A673 (cell line): ENCODE data around the gene FLT3. TPM values are rescaled to one million over a fixed set of nuclear protein-coding genes. Genes with fewer than 3 reads are reported as not detected.

Experiments used
- BruUV-seq: library from RNA; stranded (reverse); fragments of 400-500 nt; replicated peaks from 2 replicates; lab custom pipeline; 2021; lab: Mats Ljungman, UMichigan
- CTCF ChIA-PET: fragments of 300-600 bp; sonication (Branson Sonifier 250); formaldehyde crosslinking; loops from one replicate; lab custom pipeline; 2022; ENCODE audit warnings: antibody characterized with exemption; lab: Charles Lee
- POLR2A ChIA-PET: fragments of 300-600 bp; sonication (Branson Sonifier 250); formaldehyde crosslinking; loops from one replicate; lab custom pipeline; 2022; ENCODE audit warnings: antibody characterized with exemption; ENCODE audit not compliant: low non-redundant PET; lab: Charles Lee
- DNase-seq: peaks from one replicate; pipeline ENCODE4 v3.0.0-alpha.2; 2015; ENCODE audit warnings: low spot score
- H3K27ac ChIP-seq: fragments of 200-600 bp; sonication (generic); 2 replicates; pipeline ENCODE4 v1.5.1; 2016; ENCODE audit warnings: mixed run types, low read depth, mild to moderate bottlenecking, mixed read lengths, antibody characterized with exemption, low read length; ENCODE audit not compliant: poor library complexity, severe bottlenecking
- H3K27me3 ChIP-seq: fragments of 200-600 bp; sonication (generic); replicated peaks from 2 replicates; pipeline ENCODE4 v1.6.1; 2017; ENCODE audit warnings: mixed run types, low read depth, mild to moderate bottlenecking, mixed read lengths, antibody characterized with exemption, low read length; ENCODE audit not compliant: insufficient read depth, poor library complexity
- H3K36me3 ChIP-seq: fragments of 200-600 bp; sonication (generic); 2 replicates; pipeline ENCODE4 v1.6.1; 2016; ENCODE audit warnings: mixed run types, mild to moderate bottlenecking, mixed read lengths, antibody characterized with exemption, low read length; ENCODE audit not compliant: insufficient read depth, poor library complexity, severe bottlenecking
- H3K4me1 ChIP-seq: fragments of 200-600 bp; sonication (generic); 2 replicates; pipeline ENCODE4 v1.6.1; 2017; ENCODE audit warnings: mixed run types, mild to moderate bottlenecking, mixed read lengths, antibody characterized with exemption, low read length; ENCODE audit not compliant: insufficient read depth, poor library complexity, severe bottlenecking
- H3K4me3 ChIP-seq: fragments of 200-600 bp; sonication (generic); 2 replicates; pipeline ENCODE4 v1.5.1; 2016; ENCODE audit warnings: low read depth, mixed run types, mild to moderate bottlenecking, mixed read lengths, low read length; ENCODE audit not compliant: poor library complexity, severe bottlenecking
- H3K9me3 ChIP-seq: fragments of 200-600 bp; sonication (generic); 2 replicates; pipeline ENCODE4 v1.6.1; 2016; ENCODE audit warnings: mixed run types, low read depth, mild to moderate bottlenecking, mixed read lengths, antibody characterized with exemption, low read length; ENCODE audit not compliant: poor library complexity, severe bottlenecking
- CTCF ChIP-seq: fragments of 300-800, 200-600 bp; sonication (generic); conservative IDR thresholded peaks from 2 replicates; pipeline ENCODE4 v1.5.1; 2017; ENCODE audit warnings: low read depth, mild to moderate bottlenecking, antibody characterized with exemption, low read length, moderate library complexity, mixed read lengths
- EZH2 ChIP-seq: fragments of 200-600 bp; sonication (generic); IDR thresholded peaks from 2 replicates; pipeline ENCODE4 v1.6.1; 2017; ENCODE audit warnings: borderline replicate concordance, low read depth, mild to moderate bottlenecking, mixed read lengths, antibody characterized with exemption, low read length; ENCODE audit not compliant: poor library complexity, severe bottlenecking
- intact Hi-C: fragments of 100-400 bp; cut with micrococcal nuclease; formaldehyde crosslinking; loops from one replicate; pipeline ENCODE4 v1.10.0; 2022; ENCODE audit not compliant: unreplicated experiment
- total RNA-seq: library from RNA; stranded (reverse); gene quantifications from 2 replicates; pipeline ENCODE4 v1.2.3, GENCODE V29; 2021

The FLT3 gene
- total RNA-seq, 1 experiment from 2014 or later = 0.15 TPM

DNA sequence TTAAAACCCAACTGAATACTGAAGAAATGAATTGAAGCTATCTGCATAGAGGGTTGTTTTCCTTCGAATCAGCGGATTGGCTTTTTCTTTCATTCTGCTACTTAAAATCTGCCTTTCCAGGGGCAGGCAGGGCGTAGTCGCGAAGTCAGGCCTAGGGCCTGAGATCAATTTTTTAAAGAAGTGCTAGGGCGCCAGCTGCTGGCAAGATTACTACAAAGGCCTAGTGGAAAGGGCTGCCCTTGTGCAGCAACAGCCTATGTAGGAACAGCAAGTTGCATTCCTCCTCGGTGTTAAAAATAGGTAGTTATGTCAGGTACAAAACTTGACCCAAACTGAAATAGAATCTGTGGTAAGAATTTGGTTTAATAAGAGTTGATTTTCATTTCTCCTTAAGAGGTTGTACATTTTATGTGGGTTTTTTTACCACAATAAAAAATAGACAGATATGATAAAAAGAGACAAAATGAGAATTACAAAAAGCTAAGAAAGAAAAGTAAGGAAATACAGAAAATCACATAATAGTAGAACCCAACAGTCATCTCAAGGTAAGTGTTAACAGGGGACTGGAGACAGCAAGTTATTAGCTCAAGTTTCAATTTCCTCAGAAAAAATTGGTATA lies 102.4 kb downstream of the FLT3 start:
- CTCF ChIA-PET = interaction anchor here (1.0 to 1.2 kb wide), 2 partner anchors 14 to 168 kb away, joined by 3 read pairs; no protein-coding TSS in a partner anchor
- POLR2A ChIA-PET = no interaction called here
- H3K27me3 ChIP-seq = no peaks in the 10 kb centered on the region
- no peaks in the 10 kb centered on the region for H3K9me3 ChIP-seq
- DNase-seq = peak; percentile 62
- H3K27ac ChIP-seq = no peak overlapping the region
- BruUV-seq = no TSS peak
- no peak overlapping the region for H3K4me3 ChIP-seq
- no peaks in the 10 kb centered on the region for H3K36me3 ChIP-seq
- no peaks in the 10 kb centered on the region for H3K4me1 ChIP-seq
- intact Hi-C loops = no loop called here
- TF ChIP-seq EZH2 = no peak
- peak; percentile 64 for TF ChIP-seq CTCF

GRCh38 chr13:27991881-27992280 lies 108.5 kb downstream of the FLT3 start:
- POLR2A ChIA-PET = no interaction called here
- Histone ChIP-seq H3K4me1 (no peaks in the 10 kb centered on the region), H3K27ac (no peak overlapping the region), H3K9me3 (no peaks in the 10 kb centered on the region), H3K27me3 (peaks cover 7% of the 10 kb centered on the region), H3K36me3 (no peaks in the 10 kb centered on the region), H3K4me3 (no peak overlapping the region)
- DNase-seq = no peak
- TF ChIP-seq EZH2 (no peak), CTCF (no peak)
- intact Hi-C loops = no loop called here
- CTCF ChIA-PET = no interaction called here
- BruUV-seq = no TSS peak

DNA sequence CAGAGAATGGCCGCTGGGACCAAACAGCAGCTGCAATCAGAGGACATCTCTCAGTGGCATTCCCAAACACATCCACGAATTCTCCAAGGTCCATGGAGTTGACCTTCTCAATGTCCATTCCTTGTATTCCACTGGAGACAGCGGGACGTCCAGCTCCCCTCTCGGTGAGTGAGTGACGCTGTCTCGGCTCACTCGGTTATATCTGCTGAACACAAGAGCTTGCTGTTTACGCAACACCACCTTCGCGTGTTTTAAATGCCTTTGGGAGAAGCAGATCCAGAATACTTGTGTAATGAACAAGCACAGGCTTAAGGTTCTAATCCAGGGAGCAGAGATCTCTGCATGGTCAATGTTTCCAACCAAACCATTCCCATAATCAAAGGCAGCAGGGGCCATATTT lies 111.9 kb downstream of the FLT3 start, which contains the start of gene URAD:
Gene URAD, minus strand, starts transcription at position 174 of the 400 bp plus-strand sequence. Its CDS starts 56 bp downstream, at position 118.
- TF ChIP-seq EZH2 (no peak), CTCF (no peak)
- H3K27ac ChIP-seq = no peak within 1 kb of the TSS
- no peaks in the 10 kb centered on the region for H3K9me3 ChIP-seq
- CTCF ChIA-PET = interaction anchor here (0.6 kb wide), 1 partner anchor 598 kb away, joined by 6 read pairs; no protein-coding TSS in a partner anchor
- H3K36me3 ChIP-seq = no peaks in the 10 kb centered on the region
- no peak within 1 kb of the TSS for H3K4me3 ChIP-seq
- POLR2A ChIA-PET = interaction anchor here (0.5 kb wide), 1 partner anchor 96 kb away, joined by 17 read pairs; no protein-coding TSS in a partner anchor
- peaks cover 24% of the 10 kb centered on the region for H3K27me3 ChIP-seq
- no peak for DNase-seq
- no TSS peak for BruUV-seq
- H3K4me1 ChIP-seq = no peaks in the 10 kb centered on the region
- intact Hi-C loops = no loop called here
